Upper lobe of left lung (tissue), 6 donors: ENCODE measurements around the gene BPIFB3. TPM values are rescaled to one million over a fixed set of nuclear protein-coding genes. Genes with fewer than 3 reads are reported as not detected.
A peak's percentile ranks its signal among the peaks of the same experiment; 100 is the strongest.

Experiments used
- ATAC-seq, 2 donors: fragments of 200-7000 bp; cut with Tn5 transposase; one replicate each; pipeline ENCODE4 v1.9.1; 2022; ENCODE audit warnings: mild to moderate bottlenecking in 2 of 2, moderate library complexity in 2 of 2; ENCODE audit not compliant: low FRiP score in 2 of 2
- DNase-seq, 2 donors: peaks; one replicate each; pipeline ENCODE4 v3.0.0-alpha.2; 2019 to 2020
- H3K27ac ChIP-seq, 4 donors: fragments of 200-600 bp; sonication (generic); one replicate each; pipeline ENCODE4 v1.5.1; 2016 to 2019
- H3K27me3 ChIP-seq, 4 donors: fragments of 200-600 bp; sonication (generic); one replicate each; pipeline ENCODE4 v1.5.1; 2017 to 2019
- H3K36me3 ChIP-seq, 4 donors: fragments of 200-600 bp; sonication (generic); one replicate each; pipeline ENCODE4 v1.5.1; 2016 to 2019
- H3K4me1 ChIP-seq, 4 donors: fragments of 200-600 bp; sonication (generic); one replicate each; pipeline ENCODE4 v1.5.1; 2018 to 2019
- H3K4me3 ChIP-seq, 4 donors: fragments of 200-600 bp; sonication (generic); one replicate each; pipeline ENCODE4 v1.5.1; 2017 to 2019; ENCODE audit warnings: mild to moderate bottlenecking in 2 of 4, moderate library complexity in 1 of 4
- H3K9me3 ChIP-seq, 4 donors: fragments of 200-600 bp; sonication (generic); one replicate each; pipeline ENCODE4 v1.5.1; 2018 to 2019
- EP300 ChIP-seq, 4 donors: sonication (generic); formaldehyde crosslinking; IDR thresholded peaks; one replicate each; pipeline ENCODE4 v1.5.1; 2017; ENCODE audit warnings: antibody characterized with exemption in 4 of 4, control low read depth in 2 of 4
- POLR2A ChIP-seq, 4 donors: fragments of 450-650 bp; IDR thresholded peaks; one replicate each; pipeline ENCODE4 v1.5.1; 2016 to 2017; ENCODE audit warnings: antibody characterized with exemption in 4 of 4, mild to moderate bottlenecking in 2 of 4
- POLR2AphosphoS5 ChIP-seq, 2 donors: sonication (generic); formaldehyde crosslinking; IDR thresholded peaks; one replicate each; pipeline ENCODE4 v1.5.1; 2017; ENCODE audit warnings: antibody characterized with exemption in 2 of 2
- WGBS, 2 donors: methylation state at CpG; one replicate each; pipeline ENCODE4 v1.1.5; 2017 to 2018; 5-methylcytosine and 5-hydroxymethylcytosine counted together
- total RNA-seq, 6 donors: library from RNA; depleted of rRNA in 4 of 6; stranded (reverse); fragments of >200 nt in 4 of 6; gene quantifications; one replicate each; pipeline versions ENCODE4 v1.1.0 to v1.2.1, GENCODE V29; 2016 to 2021
- TF ChIP-seq, protein P1 (sequence below), 6 experiments: fragments of 450-650 bp in 4 of 6; fragments of 200-600 bp in 2 of 6; sonication (generic) in 2 of 6; IDR thresholded peaks; one replicate each; pipeline ENCODE4 v1.5.1; 2016 to 2019; ENCODE audit warnings: antibody characterized with exemption in 6 of 6
- donor health status: DM: no; HTN: no; CAD: no; lungs with moderate emphysema.
- donor health status: DM: no; HTN: yes; CAD: no; lungs with severe emphysema.

The BPIFB3 gene
- total RNA-seq, 6 donors from 2014 or later: not detected

DNA sequence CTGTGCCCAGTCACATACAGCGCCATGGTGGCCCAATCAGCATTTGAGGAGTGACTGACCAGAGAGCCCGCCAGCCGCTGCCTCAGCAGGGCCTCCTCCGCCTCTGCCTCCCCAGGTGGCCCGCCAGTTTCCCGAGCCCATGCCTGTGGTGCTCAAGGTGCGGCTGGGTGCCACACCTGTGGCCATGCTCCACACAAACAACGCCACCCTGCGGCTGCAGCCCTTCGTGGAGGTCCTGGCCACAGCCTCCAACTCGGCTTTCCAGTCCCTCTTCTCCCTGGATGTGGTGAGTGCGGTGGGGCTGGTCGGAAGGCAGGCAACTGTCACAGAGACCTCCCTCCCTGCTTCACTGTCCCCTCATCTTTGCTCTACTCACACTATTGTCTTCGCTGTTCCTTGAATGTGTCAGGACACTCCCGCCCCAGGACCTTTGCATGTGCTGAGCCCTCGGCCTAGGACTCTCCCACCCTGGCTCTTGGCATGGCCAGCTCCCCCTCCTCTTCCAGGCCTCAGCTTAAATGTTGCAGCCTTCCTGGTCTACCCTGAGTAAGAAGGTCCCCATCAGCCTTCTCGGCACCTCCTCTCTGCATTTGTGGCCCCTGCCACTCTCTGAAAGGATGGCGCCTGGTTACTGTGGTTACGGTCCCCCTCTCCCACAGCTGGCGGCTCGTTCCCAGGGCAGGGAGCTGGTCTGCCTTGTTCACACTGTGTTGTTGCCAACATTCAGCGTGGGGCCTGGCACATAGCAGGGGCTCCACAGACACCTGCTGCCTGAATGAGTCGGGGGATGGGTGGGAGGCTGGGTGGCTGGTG is 34.0 kb upstream of the BPIFB3 start:
- H3K27ac ChIP-seq: no peak overlapping the region
- ATAC-seq: no peak
- no peak overlapping the region for H3K4me3 ChIP-seq
- WGBS, 2 donors: 88% methylated on average over 21 of the region's 23 CpGs
- no peaks in the 10 kb centered on the region for H3K9me3 ChIP-seq
- no peaks in the 10 kb centered on the region for H3K4me1 ChIP-seq
- TF ChIP-seq, protein P1, sequence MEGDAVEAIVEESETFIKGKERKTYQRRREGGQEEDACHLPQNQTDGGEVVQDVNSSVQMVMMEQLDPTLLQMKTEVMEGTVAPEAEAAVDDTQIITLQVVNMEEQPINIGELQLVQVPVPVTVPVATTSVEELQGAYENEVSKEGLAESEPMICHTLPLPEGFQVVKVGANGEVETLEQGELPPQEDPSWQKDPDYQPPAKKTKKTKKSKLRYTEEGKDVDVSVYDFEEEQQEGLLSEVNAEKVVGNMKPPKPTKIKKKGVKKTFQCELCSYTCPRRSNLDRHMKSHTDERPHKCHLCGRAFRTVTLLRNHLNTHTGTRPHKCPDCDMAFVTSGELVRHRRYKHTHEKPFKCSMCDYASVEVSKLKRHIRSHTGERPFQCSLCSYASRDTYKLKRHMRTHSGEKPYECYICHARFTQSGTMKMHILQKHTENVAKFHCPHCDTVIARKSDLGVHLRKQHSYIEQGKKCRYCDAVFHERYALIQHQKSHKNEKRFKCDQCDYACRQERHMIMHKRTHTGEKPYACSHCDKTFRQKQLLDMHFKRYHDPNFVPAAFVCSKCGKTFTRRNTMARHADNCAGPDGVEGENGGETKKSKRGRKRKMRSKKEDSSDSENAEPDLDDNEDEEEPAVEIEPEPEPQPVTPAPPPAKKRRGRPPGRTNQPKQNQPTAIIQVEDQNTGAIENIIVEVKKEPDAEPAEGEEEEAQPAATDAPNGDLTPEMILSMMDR (IDR thresholded peaks at IDR 0.05): no peak
- TF ChIP-seq POLR2A (IDR thresholded peaks at IDR 0.05): no peak
- no peak for TF ChIP-seq EP300 (IDR thresholded peaks at IDR 0.05)
- peak in 1 of 2 donors; percentile 67 for DNase-seq
- no peaks in the 10 kb centered on the region for H3K36me3 ChIP-seq
- no peaks in the 10 kb centered on the region for H3K27me3 ChIP-seq

DNA sequence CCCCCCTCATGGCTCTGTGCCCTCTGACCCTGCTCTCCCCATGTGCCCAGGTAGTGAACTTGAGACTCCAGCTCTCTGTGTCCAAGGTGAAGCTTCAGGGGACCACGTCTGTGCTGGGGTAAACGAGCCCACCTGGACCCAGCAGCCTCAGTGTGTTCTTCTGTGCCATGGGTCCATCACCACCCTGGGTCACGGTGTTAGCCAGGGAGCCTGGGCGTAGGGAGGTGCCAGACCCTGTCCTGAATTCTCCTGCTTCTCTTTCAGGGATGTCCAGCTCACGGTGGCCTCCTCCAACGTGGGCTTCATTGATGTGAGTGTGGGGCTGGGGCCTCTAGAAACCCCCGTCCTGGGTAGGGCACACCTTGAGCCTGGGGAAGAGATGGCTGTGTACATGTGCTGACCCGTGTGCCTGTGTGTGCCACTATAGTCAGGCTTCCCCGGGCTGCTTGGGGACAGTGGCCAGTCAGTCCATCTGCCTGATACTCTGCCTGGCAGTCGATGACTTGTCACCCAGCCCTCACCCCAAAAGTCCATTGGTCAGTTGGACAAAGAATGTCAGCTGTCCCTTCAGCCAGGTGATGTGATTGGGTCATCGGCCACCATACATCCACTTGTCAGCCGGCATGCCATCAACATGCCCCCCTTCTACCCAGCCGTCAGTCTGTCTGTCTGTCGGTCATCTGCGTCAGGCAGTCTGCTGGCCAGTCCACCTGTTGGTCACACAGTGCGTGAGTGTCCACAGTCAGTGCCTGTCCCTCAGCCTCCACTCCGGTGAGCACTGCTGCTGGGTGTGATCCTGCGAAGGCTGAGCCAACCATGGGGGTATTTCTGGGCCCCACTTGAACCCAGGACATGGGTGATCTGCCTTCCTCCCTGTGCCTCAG is 33.2 kb upstream of the BPIFB3 start:
- H3K36me3 ChIP-seq: no peaks in the 10 kb centered on the region
- H3K9me3 ChIP-seq: no peaks in the 10 kb centered on the region
- DNase-seq (no peak), ATAC-seq (no peak)
- H3K27ac ChIP-seq: no peak overlapping the region
- H3K4me3 ChIP-seq: no peak overlapping the region
- WGBS, 2 donors: 83 to 88% methylated on average over 2 to 17 of the region's 18 CpGs
- no peaks in the 10 kb centered on the region for H3K27me3 ChIP-seq
- TF ChIP-seq POLR2A (IDR thresholded peaks at IDR 0.05) (no peak), POLR2AphosphoS5 (IDR thresholded peaks at IDR 0.05) (no peak), EP300 (IDR thresholded peaks at IDR 0.05) (no peak)
- TF ChIP-seq, protein P1 (IDR thresholded peaks at IDR 0.05): no peak
- no peaks in the 10 kb centered on the region for H3K4me1 ChIP-seq

DNA sequence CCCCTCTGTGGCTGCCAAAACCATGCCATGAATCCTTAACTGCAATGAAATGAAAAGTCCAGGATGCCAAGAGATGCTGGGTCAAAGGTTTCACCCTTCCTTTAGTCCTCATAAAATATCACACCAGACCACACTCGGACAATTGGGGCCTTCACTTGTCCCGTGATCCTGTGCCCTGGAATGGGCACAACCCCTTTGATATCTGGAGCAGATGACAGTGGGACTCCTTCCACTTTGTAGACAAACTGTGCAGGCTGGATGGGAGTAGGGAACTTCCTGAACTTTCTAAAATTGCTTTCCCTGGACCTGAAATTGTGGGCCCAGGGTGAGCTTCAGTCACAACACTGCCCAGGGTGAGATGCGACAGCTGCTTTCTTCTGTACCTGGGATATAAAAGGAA is 31.8 kb upstream of the BPIFB3 start:
- no peak overlapping the region for H3K4me3 ChIP-seq
- TF ChIP-seq POLR2A (IDR thresholded peaks at IDR 0.05): no peak
- no peak for TF ChIP-seq POLR2AphosphoS5 (IDR thresholded peaks at IDR 0.05)
- no peak for TF ChIP-seq EP300 (IDR thresholded peaks at IDR 0.05)
- TF ChIP-seq, protein P1 (IDR thresholded peaks at IDR 0.05): no peak
- no peaks in the 10 kb centered on the region for H3K4me1 ChIP-seq
- H3K9me3 ChIP-seq: no peaks in the 10 kb centered on the region
- ATAC-seq: no peak
- no peak for DNase-seq
- 78 to 86% methylated on average over 3 of the region's 3 CpGs for WGBS, 2 donors
- H3K27ac ChIP-seq: no peak overlapping the region
- no peaks in the 10 kb centered on the region for H3K27me3 ChIP-seq
- H3K36me3 ChIP-seq: no peaks in the 10 kb centered on the region

DNA sequence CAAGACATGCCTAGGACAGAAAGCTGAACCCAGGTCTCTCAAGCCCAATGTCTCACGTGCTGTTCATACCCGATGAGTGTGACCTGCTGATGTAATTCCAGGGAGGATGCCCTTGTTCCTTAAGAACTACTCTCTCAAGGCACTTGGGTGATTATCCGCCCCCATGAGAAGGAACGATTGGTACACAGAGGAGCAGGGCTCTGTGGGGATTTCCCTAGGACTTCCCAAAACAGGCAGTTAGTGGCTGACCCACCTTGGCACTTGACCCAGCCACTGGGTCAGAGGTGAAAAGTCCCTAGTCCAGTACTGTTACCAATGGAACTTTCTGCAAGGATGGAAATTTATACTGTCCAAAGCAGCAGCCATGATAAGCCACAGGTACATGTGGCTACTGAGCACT is 31.4 kb upstream of the BPIFB3 start:
- Histone ChIP-seq H3K27me3 (no peaks in the 10 kb centered on the region), H3K36me3 (no peaks in the 10 kb centered on the region), H3K4me3 (no peak overlapping the region), H3K4me1 (no peaks in the 10 kb centered on the region), H3K27ac (no peak overlapping the region), H3K9me3 (no peaks in the 10 kb centered on the region)
- no peak for DNase-seq
- no peak for ATAC-seq
- TF ChIP-seq POLR2A (IDR thresholded peaks at IDR 0.05) (no peak), EP300 (IDR thresholded peaks at IDR 0.05) (no peak)
- 48 to 93% methylated on average over 2 to 4 of the region's 4 CpGs for WGBS, 2 donors

DNA sequence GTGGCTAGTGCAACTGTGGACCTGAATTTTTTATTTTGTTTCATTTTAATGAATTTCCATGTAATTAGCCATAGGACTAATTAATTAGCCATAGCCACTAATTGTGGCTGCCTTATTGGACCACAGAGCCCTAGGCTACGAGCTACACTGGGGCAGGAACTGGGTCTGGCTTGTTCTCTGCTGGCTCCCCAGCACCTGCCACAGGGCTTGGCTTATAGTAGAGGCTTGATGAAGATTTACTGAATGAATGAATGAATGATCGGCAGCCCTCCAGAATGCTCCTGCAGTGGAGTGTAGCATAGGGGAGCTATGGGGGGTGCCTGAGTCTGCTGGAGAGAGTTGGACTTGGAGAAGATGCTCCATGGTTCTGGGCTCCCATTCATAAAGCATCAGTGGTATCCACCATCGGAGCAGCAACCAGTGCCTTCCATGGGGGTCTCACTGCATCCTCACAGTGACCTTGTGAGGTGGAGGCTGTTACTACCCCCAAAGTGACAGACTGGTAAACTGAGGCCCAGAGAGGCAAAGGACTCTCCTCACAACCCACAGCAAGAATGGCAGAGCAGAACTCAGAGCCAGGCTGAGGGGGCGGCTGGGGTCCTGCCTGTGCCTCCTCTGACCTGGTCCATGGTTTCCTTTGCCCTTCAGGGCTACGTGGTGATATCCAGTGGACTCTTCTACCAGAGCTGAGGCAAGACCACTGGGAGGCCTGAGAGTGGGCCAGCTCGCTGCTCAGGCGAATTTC is 30.8 kb upstream of the BPIFB3 start:
- no peak for DNase-seq
- Histone ChIP-seq H3K4me1 (no peaks in the 10 kb centered on the region), H3K36me3 (no peaks in the 10 kb centered on the region), H3K4me3 (no peak overlapping the region), H3K27ac (no peak overlapping the region), H3K9me3 (no peaks in the 10 kb centered on the region), H3K27me3 (no peaks in the 10 kb centered on the region)
- no peak for ATAC-seq
- 70 to 75% methylated on average over 3 to 7 of the region's 7 CpGs for WGBS, 2 donors
- TF ChIP-seq, protein P1 (IDR thresholded peaks at IDR 0.05): no peak
- TF ChIP-seq EP300 (IDR thresholded peaks at IDR 0.05): no peak
- no peak for TF ChIP-seq POLR2A (IDR thresholded peaks at IDR 0.05)
- no peak for TF ChIP-seq POLR2AphosphoS5 (IDR thresholded peaks at IDR 0.05)
